AG04450 (cell line): Measurements from ENCODE around the gene NTNG1. TPM values are rescaled to one million over a fixed set of nuclear protein-coding genes. Genes with fewer than 3 reads are reported as not detected.

Experiments used
- CTCF ChIA-PET: fragments of 300-600, 350-600 bp; formaldehyde crosslinking; extraction: SDS; loops from one replicate; lab custom pipeline; 2022; ENCODE audit warnings: antibody characterized with exemption, inconsistent platforms; lab: Charles Lee
- POLR2A ChIA-PET: fragments of 350-600 bp; formaldehyde crosslinking; extraction: SDS; loops from one replicate; lab custom pipeline; 2021; ENCODE audit warnings: antibody characterized with exemption, inconsistent platforms; lab: Yijun Ruan, JAX
- DNase-seq: peaks from one replicate; pipeline ENCODE4 v3.0.0-alpha.2; 2011; ENCODE audit warnings: low read depth, low spot score
- H3K27ac ChIP-seq: one replicate; pipeline ENCODE4 v1.5.1; 2012; ENCODE audit warnings: low read depth, low read length, control low read depth
- H3K27me3 ChIP-seq: one replicate; pipeline ENCODE4 v1.6.0; 2012; ENCODE audit warnings: low read length; ENCODE audit not compliant: control insufficient read depth, insufficient read depth
- H3K4me3 ChIP-seq: 2 replicates; pipeline ENCODE4 v1.5.1; 2011; ENCODE audit warnings: mild to moderate bottlenecking, low read depth, low read length, control low read depth
- H3K9me3 ChIP-seq: 2 replicates; pipeline ENCODE4 v1.5.1; 2012; ENCODE audit warnings: low read length; ENCODE audit not compliant: control insufficient read depth, insufficient read depth
- polyA plus RNA-seq: library from polyadenylated mRNA; depleted of rRNA; stranded (reverse); fragments of >200 nt; gene quantifications from 2 replicates; pipeline ENCODE4 v1.2.3, GENCODE V29; 2011
- TF ChIP-seq, protein P1 (sequence below): IDR thresholded peaks from 2 replicates; pipeline ENCODE4 v1.5.1; 2011; ENCODE audit warnings: low read depth, low read length, control low read depth, inconsistent platforms

Gene NTNG1
- polyA plus RNA-seq, 1 experiment: 0.32 TPM

DNA sequence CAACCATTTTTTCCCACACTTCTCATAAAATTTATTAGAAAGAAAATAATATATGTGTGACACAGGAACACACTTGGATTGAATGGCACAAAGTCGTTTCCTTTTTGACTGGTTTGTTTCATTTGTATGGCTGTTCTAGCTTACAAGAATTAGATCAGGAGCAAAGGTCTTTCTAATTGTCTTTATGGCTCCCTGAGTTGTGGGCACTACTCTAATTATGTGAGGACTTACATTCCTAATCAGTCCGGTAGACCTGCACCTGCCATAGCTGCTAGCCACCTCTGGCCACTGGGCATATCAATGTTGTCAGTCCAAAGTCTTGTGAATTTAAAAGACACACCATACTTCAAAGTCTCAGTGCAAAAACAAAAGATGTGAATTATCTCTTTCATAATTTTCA, 346.7 kb downstream of the NTNG1 start:
- ChIA-PET CTCF (no interaction called here), POLR2A (no interaction called here)
- TF ChIP-seq, protein P1, sequence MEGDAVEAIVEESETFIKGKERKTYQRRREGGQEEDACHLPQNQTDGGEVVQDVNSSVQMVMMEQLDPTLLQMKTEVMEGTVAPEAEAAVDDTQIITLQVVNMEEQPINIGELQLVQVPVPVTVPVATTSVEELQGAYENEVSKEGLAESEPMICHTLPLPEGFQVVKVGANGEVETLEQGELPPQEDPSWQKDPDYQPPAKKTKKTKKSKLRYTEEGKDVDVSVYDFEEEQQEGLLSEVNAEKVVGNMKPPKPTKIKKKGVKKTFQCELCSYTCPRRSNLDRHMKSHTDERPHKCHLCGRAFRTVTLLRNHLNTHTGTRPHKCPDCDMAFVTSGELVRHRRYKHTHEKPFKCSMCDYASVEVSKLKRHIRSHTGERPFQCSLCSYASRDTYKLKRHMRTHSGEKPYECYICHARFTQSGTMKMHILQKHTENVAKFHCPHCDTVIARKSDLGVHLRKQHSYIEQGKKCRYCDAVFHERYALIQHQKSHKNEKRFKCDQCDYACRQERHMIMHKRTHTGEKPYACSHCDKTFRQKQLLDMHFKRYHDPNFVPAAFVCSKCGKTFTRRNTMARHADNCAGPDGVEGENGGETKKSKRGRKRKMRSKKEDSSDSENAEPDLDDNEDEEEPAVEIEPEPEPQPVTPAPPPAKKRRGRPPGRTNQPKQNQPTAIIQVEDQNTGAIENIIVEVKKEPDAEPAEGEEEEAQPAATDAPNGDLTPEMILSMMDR: no peak
- Histone ChIP-seq H3K27me3 (no peaks in the 10 kb centered on the region), H3K9me3 (no peaks in the 10 kb centered on the region), H3K4me3 (no peak overlapping the region), H3K27ac (no peak overlapping the region)
- no peak for DNase-seq

DNA sequence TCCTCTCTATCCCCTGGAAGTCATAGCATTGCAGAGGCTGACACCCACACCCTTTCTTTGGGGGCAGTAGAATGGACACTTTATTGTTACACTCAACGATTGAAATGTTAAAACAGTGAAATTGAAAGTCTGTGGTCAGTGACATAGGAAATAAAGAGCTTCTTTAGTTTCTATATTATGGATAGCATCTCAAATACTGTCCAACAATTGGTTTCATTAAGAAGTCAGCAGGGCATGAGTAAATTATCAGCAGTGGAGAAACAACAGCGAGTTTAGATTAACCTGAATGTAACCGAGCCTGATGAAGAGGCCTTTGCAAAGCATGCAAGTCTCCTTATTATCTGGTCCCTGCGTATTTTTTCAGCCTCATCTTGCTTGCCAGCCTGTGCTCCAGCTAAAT, 350.7 kb downstream of the NTNG1 start:
- no peaks in the 10 kb centered on the region for H3K27me3 ChIP-seq
- POLR2A ChIA-PET: no interaction called here
- H3K4me3 ChIP-seq: no peak overlapping the region
- TF ChIP-seq, protein P1: no peak
- H3K27ac ChIP-seq: no peak overlapping the region
- H3K9me3 ChIP-seq: no peaks in the 10 kb centered on the region
- no peak for DNase-seq
- CTCF ChIA-PET: no interaction called here

DNA sequence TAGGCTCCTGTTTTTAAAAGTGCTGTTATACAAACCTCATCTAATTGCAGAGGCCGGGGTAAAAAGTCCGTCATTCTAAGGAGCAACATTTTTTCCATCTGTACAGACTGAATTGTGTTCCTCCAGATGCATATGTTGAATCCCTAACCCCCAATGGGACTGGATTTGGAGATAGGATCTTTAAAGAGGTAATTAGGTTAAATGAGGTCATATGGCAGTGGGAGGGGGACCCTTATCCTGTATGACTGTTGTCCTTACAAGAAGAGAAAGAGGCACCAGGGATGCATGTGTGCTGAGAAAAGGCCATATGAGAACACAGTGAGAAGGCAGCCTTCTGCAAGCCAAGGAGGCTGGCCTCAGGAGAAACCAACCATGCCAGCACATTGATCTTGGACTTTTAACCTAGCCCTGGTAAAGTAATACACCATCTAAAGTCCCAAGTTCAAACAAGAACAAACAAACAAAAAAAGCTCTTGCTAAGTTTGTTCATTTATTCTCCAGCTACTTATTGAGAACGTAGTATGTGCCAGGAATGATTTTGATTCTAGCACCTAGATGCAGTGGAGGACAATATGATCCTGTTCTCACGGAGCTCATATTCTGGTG, 352.4 kb downstream of the NTNG1 start:
- CTCF ChIA-PET: no interaction called here
- TF ChIP-seq, protein P1: no peak

DNA sequence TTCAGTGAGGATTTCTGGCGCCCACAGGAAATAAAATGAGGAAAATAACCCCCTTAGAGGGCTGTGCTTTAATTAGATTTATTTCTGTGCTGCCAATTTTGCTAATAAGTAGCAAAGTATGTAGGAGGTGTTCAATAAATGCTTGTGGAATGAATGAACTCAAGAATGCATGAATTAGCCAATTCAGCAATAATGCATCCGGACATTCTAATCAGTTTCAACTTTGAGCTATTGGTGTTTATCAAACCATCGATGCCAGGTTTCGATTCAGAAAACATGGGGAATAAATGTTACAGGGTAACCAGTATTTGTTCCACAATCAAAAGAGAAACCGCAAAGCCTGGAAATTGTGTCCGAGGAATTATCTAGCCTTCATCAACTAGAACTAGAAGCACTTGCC, 353.2 kb downstream of the NTNG1 start:
- no peaks in the 10 kb centered on the region for H3K9me3 ChIP-seq
- ChIA-PET CTCF (no interaction called here), POLR2A (no interaction called here)
- H3K27ac ChIP-seq: no peak overlapping the region
- no peaks in the 10 kb centered on the region for H3K27me3 ChIP-seq
- H3K4me3 ChIP-seq: no peak overlapping the region
- no peak for DNase-seq
- TF ChIP-seq, protein P1: no peak

More for the DNA sequence above, 352.4 kb downstream of the NTNG1 start:
- H3K27ac ChIP-seq: no peak overlapping the region
- DNase-seq: no peak
- POLR2A ChIA-PET: no interaction called here
- H3K4me3 ChIP-seq: no peak overlapping the region
- no peaks in the 10 kb centered on the region for H3K27me3 ChIP-seq
- no peaks in the 10 kb centered on the region for H3K9me3 ChIP-seq

DNA sequence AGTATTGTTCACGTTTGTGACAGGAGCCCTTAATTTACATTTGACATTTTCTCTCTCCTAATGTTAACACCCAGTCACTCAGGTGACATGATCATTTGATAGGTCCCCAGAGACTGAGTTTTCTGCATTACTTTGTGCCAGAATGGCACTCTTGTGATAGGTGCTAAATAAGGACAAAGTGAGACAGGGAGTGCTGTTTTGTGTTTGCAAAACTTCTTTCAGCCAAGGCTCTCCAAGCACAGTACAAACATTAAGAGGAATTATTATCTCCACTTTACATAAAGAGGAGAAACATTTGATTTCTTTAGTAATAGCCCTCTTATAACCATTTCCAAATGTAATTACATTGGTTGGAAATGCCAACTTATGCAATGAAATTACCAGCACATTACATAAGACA, 355.2 kb downstream of the NTNG1 start:
- CTCF ChIA-PET: no interaction called here
- TF ChIP-seq, protein P1: no peak

More for the DNA sequence above, 355.2 kb downstream of the NTNG1 start:
- no peak for DNase-seq
- Histone ChIP-seq H3K27me3 (no peaks in the 10 kb centered on the region), H3K27ac (no peak overlapping the region), H3K4me3 (no peak overlapping the region), H3K9me3 (no peaks in the 10 kb centered on the region)
- POLR2A ChIA-PET: no interaction called here
